Neural cell (in vitro differentiated cells): ENCODE results near the gene CAMK2B. TPM values are rescaled to one million over a fixed set of nuclear protein-coding genes. Genes with fewer than 3 reads are reported as not detected.

Experiments used
- H2AFZ ChIP-seq: fragments of 200-600, 300-800 bp; sonication (generic), shearing (Covaris generic); 2 replicates; pipeline ENCODE4 v1.6.0; 2014; ENCODE audit warnings: low read depth, mild to moderate bottlenecking, antibody characterized with exemption, low read length, moderate library complexity
- H3F3A ChIP-seq: fragments of 200-600 bp; shearing (Covaris generic); 2 replicates; pipeline ENCODE4 v1.6.1; 2016; ENCODE audit warnings: mild to moderate bottlenecking, moderate library complexity, mixed read lengths, antibody characterized with exemption, low read length; ENCODE audit not compliant: insufficient read depth, poor library complexity, severe bottlenecking
- H3K27ac ChIP-seq: fragments of 200-600, 300-800 bp; sonication (generic), shearing (Covaris generic); 2 replicates; pipeline ENCODE4 v1.5.1; 2014; ENCODE audit warnings: mild to moderate bottlenecking, low read length, moderate library complexity
- H3K27me3 ChIP-seq: fragments of 300-800, 200-600 bp; sonication (generic), shearing (Covaris generic); 2 replicates; pipeline ENCODE4 v1.6.0; 2014; ENCODE audit warnings: mild to moderate bottlenecking, low read depth, low read length, moderate library complexity; ENCODE audit not compliant: insufficient read depth
- H3K36me3 ChIP-seq: fragments of 300-800, 200-600 bp; sonication (generic), shearing (Covaris generic); 2 replicates; pipeline ENCODE4 v1.5.1; 2014; ENCODE audit warnings: mild to moderate bottlenecking, antibody characterized with exemption, low read length, moderate library complexity; ENCODE audit not compliant: insufficient read depth
- H3K4me2 ChIP-seq: fragments of 300-800, 200-600 bp; sonication (generic), shearing (Covaris generic); 2 replicates; pipeline ENCODE4 v1.6.0; 2014; ENCODE audit warnings: mild to moderate bottlenecking, low read length
- H3K4me3 ChIP-seq: fragments of 300-800, 200-600 bp; sonication (generic), shearing (Covaris generic); 2 replicates; pipeline ENCODE4 v1.5.1; 2014; ENCODE audit warnings: mild to moderate bottlenecking, low read length, moderate library complexity
- H3K79me2 ChIP-seq: fragments of 200-600 bp; shearing (Covaris generic); replicated peaks from 2 replicates; pipeline ENCODE4 v1.6.0; 2014; ENCODE audit warnings: mild to moderate bottlenecking, low read length, moderate library complexity; ENCODE audit not compliant: insufficient read depth
- H3K9ac ChIP-seq: fragments of 300-800, 200-600 bp; sonication (generic), shearing (Covaris generic); 2 replicates; pipeline ENCODE4 v1.6.1; 2016; ENCODE audit warnings: mild to moderate bottlenecking, low read length, mixed read lengths
- H3K9me2 ChIP-seq: fragments of 200-600 bp; shearing (Covaris generic); 2 replicates; pipeline ENCODE4 v1.6.1; 2016; ENCODE audit warnings: mild to moderate bottlenecking, low read length, mixed read lengths; ENCODE audit not compliant: insufficient read depth
- H3K9me3 ChIP-seq: fragments of 200-600, 300-800 bp; sonication (generic), shearing (Covaris generic); 2 replicates; pipeline ENCODE4 v1.6.1; 2016; ENCODE audit warnings: mild to moderate bottlenecking, mixed run types, low read length, moderate library complexity, mixed read lengths
- H4K20me1 ChIP-seq: fragments of 200-600 bp; shearing (Covaris generic); 2 replicates; pipeline ENCODE4 v1.6.1; 2016; ENCODE audit warnings: mild to moderate bottlenecking, mixed run types; ENCODE audit not compliant: insufficient read depth
- EP300 ChIP-seq: fragments of 450-650 bp; conservative IDR thresholded peaks from 2 replicates; pipeline ENCODE4 v1.6.1; 2014; ENCODE audit warnings: antibody characterized with exemption, mild to moderate bottlenecking, moderate library complexity; ENCODE audit not compliant: poor library complexity, severe bottlenecking
- EZH2 ChIP-seq: fragments of 200-600, 300-800 bp; shearing (Covaris generic), sonication (generic); IDR thresholded peaks from 2 replicates; pipeline ENCODE4 v1.6.1; 2014; ENCODE audit warnings: antibody characterized with exemption, low read length, borderline replicate concordance, mild to moderate bottlenecking; ENCODE audit not compliant: insufficient read depth, poor library complexity, severe bottlenecking
- MXI1 ChIP-seq: fragments of 450-650 bp; conservative IDR thresholded peaks from 2 replicates; pipeline ENCODE4 v1.6.1; 2014; ENCODE audit warnings: antibody characterized with exemption, mild to moderate bottlenecking; ENCODE audit not compliant: poor library complexity, severe bottlenecking
- POLR2AphosphoS5 ChIP-seq: IDR thresholded peaks from 2 replicates; pipeline ENCODE4 v1.6.1; 2012
- RAD21 ChIP-seq: fragments of 450-650 bp; conservative IDR thresholded peaks from 2 replicates; pipeline ENCODE4 v1.6.1; 2014; ENCODE audit warnings: antibody characterized with exemption, mild to moderate bottlenecking, moderate library complexity
- SMC3 ChIP-seq: fragments of 450-650 bp; conservative IDR thresholded peaks from 2 replicates; pipeline ENCODE4 v1.6.1; 2014; ENCODE audit warnings: antibody characterized with exemption, mild to moderate bottlenecking, moderate library complexity; ENCODE audit not compliant: poor library complexity
- TAF1 ChIP-seq: IDR thresholded peaks from 2 replicates; pipeline ENCODE4 v1.6.1; 2012; ENCODE audit warnings: low read depth
- polyA plus RNA-seq: library from polyadenylated mRNA; depleted of rRNA; stranded (reverse); fragments of >200 nt; gene quantifications from 2 replicates; pipeline ENCODE4 v1.2.3, GENCODE V29; 2014
- TF ChIP-seq, protein P1 (sequence below): fragments of 450-650 bp; IDR thresholded peaks from 2 replicates; pipeline ENCODE4 v1.5.1; 2014; ENCODE audit warnings: antibody characterized with exemption, mild to moderate bottlenecking, moderate library complexity; ENCODE audit not compliant: poor library complexity, severe bottlenecking
- TF ChIP-seq, protein P2 (sequence below): IDR thresholded peaks from 2 replicates; pipeline ENCODE4 v1.6.1; 2012; ENCODE audit warnings: borderline replicate concordance

CAMK2B gene
- polyA plus RNA-seq, 1 donor from 2014 or later, result 67.3 TPM

DNA sequence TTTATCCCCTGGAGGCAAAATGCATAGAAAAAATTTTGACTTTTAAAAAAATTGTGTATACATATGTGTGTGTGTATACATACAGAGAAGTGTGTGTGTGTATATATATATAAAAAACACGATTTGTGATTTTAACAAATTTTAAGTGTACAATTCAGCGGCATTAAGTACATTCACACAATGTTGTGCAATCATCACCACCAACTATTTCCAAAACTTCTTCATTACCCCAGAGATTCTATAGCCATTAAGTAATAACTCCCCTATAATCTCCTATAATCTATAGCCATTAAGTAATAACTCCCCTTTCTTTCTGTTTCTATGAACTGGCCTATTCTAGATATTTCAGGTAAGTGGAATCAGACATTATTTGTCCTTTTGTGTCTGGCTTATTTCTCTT lies 20.7 kb upstream of the CAMK2B start:
- H3K9ac ChIP-seq, result no peak overlapping the region
- no peaks in the 10 kb centered on the region for H3K36me3 ChIP-seq
- H3K27ac ChIP-seq, result no peak overlapping the region
- no peaks in the 10 kb centered on the region for H3K27me3 ChIP-seq
- no peaks in the 10 kb centered on the region for H3K79me2 ChIP-seq
- no peaks in the 10 kb centered on the region for H3K9me3 ChIP-seq
- no peaks in the 10 kb centered on the region for H3F3A ChIP-seq
- no peaks in the 10 kb centered on the region for H3K9me2 ChIP-seq
- H3K4me2 ChIP-seq, result no peak overlapping the region
- no peak overlapping the region for H3K4me3 ChIP-seq
- no peak overlapping the region for H2AFZ ChIP-seq
- H4K20me1 ChIP-seq, result no peaks in the 10 kb centered on the region
- TF ChIP-seq MXI1, result no peak

DNA sequence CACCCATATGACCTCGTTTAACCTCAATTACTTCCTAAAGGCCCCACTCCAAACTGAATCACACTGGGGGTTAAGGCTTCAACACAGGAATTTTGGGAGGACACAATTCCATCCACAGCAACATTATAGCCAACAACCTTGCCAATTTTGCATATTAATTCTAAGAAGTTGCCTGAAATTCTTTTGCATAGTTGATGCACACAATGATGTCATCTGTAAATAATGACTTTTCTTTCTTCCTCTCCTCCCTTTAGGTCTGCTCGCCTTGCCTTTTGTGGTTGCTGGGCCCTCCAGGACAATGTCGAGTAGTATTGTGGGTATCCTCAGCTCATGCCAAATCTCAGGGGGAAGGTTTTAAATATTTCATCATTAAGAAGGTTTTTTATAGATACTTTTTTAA lies 16.0 kb upstream of the CAMK2B start:
- H3K9me2 ChIP-seq, result no peaks in the 10 kb centered on the region
- H2AFZ ChIP-seq, result no peak overlapping the region
- H3K36me3 ChIP-seq, result no peaks in the 10 kb centered on the region
- no peaks in the 10 kb centered on the region for H4K20me1 ChIP-seq
- no peaks in the 10 kb centered on the region for H3K79me2 ChIP-seq
- no peak overlapping the region for H3K4me2 ChIP-seq
- no peak for TF ChIP-seq EP300
- TF ChIP-seq MXI1, result no peak
- TF ChIP-seq TAF1, result no peak
- TF ChIP-seq EZH2, result no peak
- TF ChIP-seq, protein P1, sequence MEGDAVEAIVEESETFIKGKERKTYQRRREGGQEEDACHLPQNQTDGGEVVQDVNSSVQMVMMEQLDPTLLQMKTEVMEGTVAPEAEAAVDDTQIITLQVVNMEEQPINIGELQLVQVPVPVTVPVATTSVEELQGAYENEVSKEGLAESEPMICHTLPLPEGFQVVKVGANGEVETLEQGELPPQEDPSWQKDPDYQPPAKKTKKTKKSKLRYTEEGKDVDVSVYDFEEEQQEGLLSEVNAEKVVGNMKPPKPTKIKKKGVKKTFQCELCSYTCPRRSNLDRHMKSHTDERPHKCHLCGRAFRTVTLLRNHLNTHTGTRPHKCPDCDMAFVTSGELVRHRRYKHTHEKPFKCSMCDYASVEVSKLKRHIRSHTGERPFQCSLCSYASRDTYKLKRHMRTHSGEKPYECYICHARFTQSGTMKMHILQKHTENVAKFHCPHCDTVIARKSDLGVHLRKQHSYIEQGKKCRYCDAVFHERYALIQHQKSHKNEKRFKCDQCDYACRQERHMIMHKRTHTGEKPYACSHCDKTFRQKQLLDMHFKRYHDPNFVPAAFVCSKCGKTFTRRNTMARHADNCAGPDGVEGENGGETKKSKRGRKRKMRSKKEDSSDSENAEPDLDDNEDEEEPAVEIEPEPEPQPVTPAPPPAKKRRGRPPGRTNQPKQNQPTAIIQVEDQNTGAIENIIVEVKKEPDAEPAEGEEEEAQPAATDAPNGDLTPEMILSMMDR, result no peak
- TF ChIP-seq, protein P2, sequence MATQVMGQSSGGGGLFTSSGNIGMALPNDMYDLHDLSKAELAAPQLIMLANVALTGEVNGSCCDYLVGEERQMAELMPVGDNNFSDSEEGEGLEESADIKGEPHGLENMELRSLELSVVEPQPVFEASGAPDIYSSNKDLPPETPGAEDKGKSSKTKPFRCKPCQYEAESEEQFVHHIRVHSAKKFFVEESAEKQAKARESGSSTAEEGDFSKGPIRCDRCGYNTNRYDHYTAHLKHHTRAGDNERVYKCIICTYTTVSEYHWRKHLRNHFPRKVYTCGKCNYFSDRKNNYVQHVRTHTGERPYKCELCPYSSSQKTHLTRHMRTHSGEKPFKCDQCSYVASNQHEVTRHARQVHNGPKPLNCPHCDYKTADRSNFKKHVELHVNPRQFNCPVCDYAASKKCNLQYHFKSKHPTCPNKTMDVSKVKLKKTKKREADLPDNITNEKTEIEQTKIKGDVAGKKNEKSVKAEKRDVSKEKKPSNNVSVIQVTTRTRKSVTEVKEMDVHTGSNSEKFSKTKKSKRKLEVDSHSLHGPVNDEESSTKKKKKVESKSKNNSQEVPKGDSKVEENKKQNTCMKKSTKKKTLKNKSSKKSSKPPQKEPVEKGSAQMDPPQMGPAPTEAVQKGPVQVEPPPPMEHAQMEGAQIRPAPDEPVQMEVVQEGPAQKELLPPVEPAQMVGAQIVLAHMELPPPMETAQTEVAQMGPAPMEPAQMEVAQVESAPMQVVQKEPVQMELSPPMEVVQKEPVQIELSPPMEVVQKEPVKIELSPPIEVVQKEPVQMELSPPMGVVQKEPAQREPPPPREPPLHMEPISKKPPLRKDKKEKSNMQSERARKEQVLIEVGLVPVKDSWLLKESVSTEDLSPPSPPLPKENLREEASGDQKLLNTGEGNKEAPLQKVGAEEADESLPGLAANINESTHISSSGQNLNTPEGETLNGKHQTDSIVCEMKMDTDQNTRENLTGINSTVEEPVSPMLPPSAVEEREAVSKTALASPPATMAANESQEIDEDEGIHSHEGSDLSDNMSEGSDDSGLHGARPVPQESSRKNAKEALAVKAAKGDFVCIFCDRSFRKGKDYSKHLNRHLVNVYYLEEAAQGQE, result no peak
- no peak for TF ChIP-seq RAD21
- no peak for TF ChIP-seq POLR2AphosphoS5
- H3K9me3 ChIP-seq, result peaks cover 4% of the 10 kb centered on the region
- H3K4me3 ChIP-seq, result no peak overlapping the region
- H3F3A ChIP-seq, result no peaks in the 10 kb centered on the region
- no peaks in the 10 kb centered on the region for H3K27me3 ChIP-seq
- no peak overlapping the region for H3K9ac ChIP-seq
- H3K27ac ChIP-seq, result no peak overlapping the region

DNA sequence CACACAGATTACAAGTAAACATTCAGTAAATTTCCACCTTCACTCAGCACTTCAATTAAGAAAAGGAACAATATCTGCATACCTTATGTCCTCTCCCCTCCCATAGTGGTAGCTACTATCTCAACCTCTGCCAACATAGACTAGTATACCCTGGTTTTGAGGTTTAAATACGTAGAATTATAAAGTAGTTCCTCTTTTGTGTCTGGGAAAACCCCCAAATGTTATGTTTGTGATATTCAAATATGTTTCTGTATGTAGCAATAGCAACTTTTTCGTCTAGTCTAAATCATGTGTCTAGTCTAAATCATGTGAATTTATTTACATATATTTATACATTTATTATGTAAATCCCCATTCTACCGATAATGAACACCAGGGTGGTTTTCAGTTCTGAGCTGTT lies 13.2 kb upstream of the CAMK2B start:
- Histone ChIP-seq H4K20me1 (no peaks in the 10 kb centered on the region), H3F3A (no peaks in the 10 kb centered on the region), H2AFZ (no peak overlapping the region), H3K4me3 (no peak overlapping the region), H3K36me3 (no peaks in the 10 kb centered on the region), H3K4me2 (no peak overlapping the region), H3K79me2 (no peaks in the 10 kb centered on the region), H3K27me3 (no peaks in the 10 kb centered on the region), H3K9ac (no peak overlapping the region), H3K27ac (no peak overlapping the region), H3K9me2 (no peaks in the 10 kb centered on the region), H3K9me3 (peaks cover 4% of the 10 kb centered on the region)
- TF ChIP-seq EP300 (no peak), RAD21 (no peak), EZH2 (no peak), MXI1 (no peak), POLR2AphosphoS5 (no peak), TAF1 (no peak), SMC3 (no peak)
- TF ChIP-seq, protein P2, result no peak
- TF ChIP-seq, protein P1, result no peak
